HEK293 (cell line): Measurements from ENCODE around the gene PLB1.

ENCODE experiments used
- CTCF ChIA-PET: fragments of 350-600 bp; formaldehyde crosslinking; extraction: SDS; loops from one replicate; lab custom pipeline; 2021; ENCODE audit warnings: antibody characterized with exemption; lab: Yijun Ruan, JAX
- POLR2A ChIA-PET: fragments of 300-600 bp; formaldehyde crosslinking; extraction: SDS; loops from one replicate; lab custom pipeline; 2020; ENCODE audit warnings: antibody characterized with exemption, inconsistent platforms; lab: Yijun Ruan, JAX
- H3K27ac ChIP-seq: fragments of 200-500 bp; sonication (Bioruptor generic); 2 replicates; pipeline ENCODE4 v1.5.1; 2014; ENCODE audit warnings: low read depth, low read length, control low read depth, inconsistent platforms; ENCODE audit errors: extremely low read depth
- H3K36me3 ChIP-seq, 2 experiments: fragments of 200-500 bp in 1 of 2; sonication (Bioruptor generic) in 1 of 2; 1 replicate in 1 of 2; 2 replicates in 1 of 2; pipeline ENCODE4 v1.5.1; 2014 to 2017; ENCODE audit warnings: inconsistent platforms in 2 of 2, low read length in 2 of 2; ENCODE audit not compliant: control insufficient read depth in 2 of 2, insufficient read depth in 1 of 2
- H3K4me1 ChIP-seq: fragments of 200-500 bp; sonication (Bioruptor generic); 2 replicates; pipeline ENCODE4 v1.5.1; 2014; ENCODE audit warnings: mild to moderate bottlenecking, low read length, inconsistent platforms; ENCODE audit not compliant: control insufficient read depth, insufficient read depth
- H3K4me3 ChIP-seq: 2 replicates; pipeline ENCODE4 v1.5.1; 2011; ENCODE audit warnings: low read depth, mild to moderate bottlenecking, control low read depth, low read length, moderate library complexity
- H3K9me3 ChIP-seq: fragments of 200-500 bp; sonication (Bioruptor generic); 2 replicates; pipeline ENCODE4 v1.5.1; 2014; ENCODE audit warnings: low read depth, low read length, inconsistent platforms; ENCODE audit not compliant: control insufficient read depth, insufficient read depth
- EGR2 ChIP-seq: fragments of 450-650 bp; formaldehyde crosslinking; IDR thresholded peaks from 2 replicates; pipeline ENCODE4 v1.5.1; 2016; ENCODE audit warnings: low read depth, missing biosample characterization, missing genetic modification characterization
- GLIS1 ChIP-seq: fragments of 450-650 bp; formaldehyde crosslinking; IDR thresholded peaks from 2 replicates; pipeline ENCODE4 v1.5.1; 2016; ENCODE audit warnings: missing biosample characterization, missing genetic modification characterization
- IKZF3 ChIP-seq: fragments of 450-650 bp; IDR thresholded peaks from 2 replicates; pipeline ENCODE4 v1.5.0; 2018; ENCODE audit warnings: missing biosample characterization, mild to moderate bottlenecking, missing genetic modification characterization, moderate library complexity
- KLF8 ChIP-seq: fragments of 450-650 bp; formaldehyde crosslinking; IDR thresholded peaks from 2 replicates; pipeline ENCODE4 v1.5.1; 2016; ENCODE audit warnings: missing biosample characterization, missing genetic modification characterization
- PRDM6 ChIP-seq: fragments of 450-650 bp; formaldehyde crosslinking; IDR thresholded peaks from 2 replicates; pipeline ENCODE4 v1.5.1; 2017; ENCODE audit warnings: missing biosample characterization, missing genetic modification characterization
- SCRT1 ChIP-seq: fragments of 450-650 bp; formaldehyde crosslinking; IDR thresholded peaks from 2 replicates; pipeline ENCODE4 v1.5.1; 2016; ENCODE audit warnings: missing biosample characterization, missing genetic modification characterization, borderline replicate concordance
- ZBTB7A ChIP-seq: fragments of 450-650 bp; formaldehyde crosslinking; IDR thresholded peaks from 2 replicates; pipeline ENCODE4 v1.5.1; 2016; ENCODE audit warnings: low read depth, missing biosample characterization, missing genetic modification characterization
- ZFHX2 ChIP-seq: fragments of 450-650 bp; formaldehyde crosslinking; conservative IDR thresholded peaks from 2 replicates; pipeline ENCODE4 v1.5.1; 2016; ENCODE audit warnings: missing biosample characterization, missing genetic modification characterization
- ZNF140 ChIP-seq: fragments of 450-650 bp; formaldehyde crosslinking; IDR thresholded peaks from 2 replicates; pipeline ENCODE4 v1.5.1; 2016; ENCODE audit warnings: missing biosample characterization, missing genetic modification characterization
- ZNF148 ChIP-seq: fragments of 450-650 bp; formaldehyde crosslinking; IDR thresholded peaks from 2 replicates; pipeline ENCODE4 v1.5.0; 2017; ENCODE audit warnings: missing biosample characterization, missing genetic modification characterization, borderline replicate concordance
- ZNF174 ChIP-seq: fragments of 450-650 bp; formaldehyde crosslinking; IDR thresholded peaks from 2 replicates; pipeline ENCODE4 v1.5.0; 2017; ENCODE audit warnings: missing biosample characterization, mild to moderate bottlenecking, missing genetic modification characterization
- ZNF18 ChIP-seq: fragments of 450-650 bp; formaldehyde crosslinking; IDR thresholded peaks from 2 replicates; pipeline ENCODE4 v1.5.1; 2016; ENCODE audit warnings: missing biosample characterization, missing genetic modification characterization
- ZNF19 ChIP-seq: fragments of 450-650 bp; formaldehyde crosslinking; IDR thresholded peaks from 2 replicates; pipeline ENCODE4; 2016; ENCODE audit warnings: missing biosample characterization, missing genetic modification characterization, low read depth
- ZNF248 ChIP-seq: fragments of 450-650 bp; formaldehyde crosslinking; IDR thresholded peaks from 2 replicates; pipeline ENCODE4 v1.5.1; 2017; ENCODE audit warnings: missing biosample characterization, missing genetic modification characterization
- ZNF266 ChIP-seq: fragments of 450-650 bp; formaldehyde crosslinking; IDR thresholded peaks from 2 replicates; pipeline ENCODE4 v1.5.1; 2016; ENCODE audit warnings: missing biosample characterization, missing genetic modification characterization, low read depth
- ZNF292 ChIP-seq: fragments of 450-650 bp; formaldehyde crosslinking; IDR thresholded peaks from 2 replicates; pipeline ENCODE4 v1.5.1; 2016; ENCODE audit warnings: low read depth, missing biosample characterization, missing genetic modification characterization, borderline replicate concordance
- ZNF513 ChIP-seq: fragments of 450-650 bp; IDR thresholded peaks from 2 replicates; pipeline ENCODE4 v1.5.1; 2018; ENCODE audit warnings: missing biosample characterization, missing genetic modification characterization
- ZNF558 ChIP-seq: fragments of 450-650 bp; formaldehyde crosslinking; IDR thresholded peaks from 2 replicates; pipeline ENCODE4 v1.5.1; 2016; ENCODE audit warnings: missing biosample characterization, missing genetic modification characterization
- ZNF560 ChIP-seq: fragments of 450-650 bp; formaldehyde crosslinking; IDR thresholded peaks from 2 replicates; pipeline ENCODE4 v1.5.1; 2017; ENCODE audit warnings: missing biosample characterization, missing genetic modification characterization, borderline replicate concordance
- ZNF629 ChIP-seq: fragments of 450-650 bp; formaldehyde crosslinking; IDR thresholded peaks from 2 replicates; pipeline ENCODE4 v1.5.1; 2017; ENCODE audit warnings: missing biosample characterization, missing genetic modification characterization
- ZNF677 ChIP-seq: fragments of 450-650 bp; IDR thresholded peaks from 2 replicates; pipeline ENCODE4 v1.5.0; 2018; ENCODE audit warnings: missing biosample characterization, mild to moderate bottlenecking, missing genetic modification characterization, moderate library complexity
- ZNF768 ChIP-seq: fragments of 450-650 bp; formaldehyde crosslinking; IDR thresholded peaks from 2 replicates; pipeline ENCODE4 v1.5.1; 2018; ENCODE audit warnings: missing biosample characterization, mild to moderate bottlenecking, missing genetic modification characterization
- ZNF791 ChIP-seq: fragments of 450-650 bp; formaldehyde crosslinking; IDR thresholded peaks from 2 replicates; pipeline ENCODE4 v1.5.1; 2016; ENCODE audit warnings: missing biosample characterization, missing genetic modification characterization
- ZNF792 ChIP-seq: fragments of 450-650 bp; formaldehyde crosslinking; IDR thresholded peaks from 2 replicates; pipeline ENCODE4 v1.5.1; 2016; ENCODE audit warnings: missing biosample characterization, missing genetic modification characterization
- ZNF837 ChIP-seq: fragments of 450-650 bp; formaldehyde crosslinking; IDR thresholded peaks from 2 replicates; pipeline ENCODE4 v1.5.1; 2016; ENCODE audit warnings: missing biosample characterization, missing genetic modification characterization

PLB1 gene

GRCh38 chr2:28465148-28465885 is 30.5 kb upstream of the PLB1 start:
- POLR2A ChIA-PET, result no interaction called here
- CTCF ChIA-PET, result interaction anchor here (1.0 kb wide), 2 partner anchors 11 to 13 kb away, joined by 3 read pairs; no protein-coding TSS in a partner anchor
- no peaks in the 10 kb centered on the region for H3K4me1 ChIP-seq

GRCh38 chr2:28469304-28469703 is 26.6 kb upstream of the PLB1 start:
- TF ChIP-seq ZBTB7A (tag by site-specific recombination) (no peak), PRDM6 (tag by site-specific recombination) (no peak), SCRT1 (tag by site-specific recombination) (no peak), ZNF792 (tag by site-specific recombination) (no peak), ZNF768 (tag by site-specific recombination) (no peak), ZNF292 (tag by site-specific recombination) (no peak), ZNF18 (tag by site-specific recombination) (no peak)
- H3K4me1 ChIP-seq, result no peaks in the 10 kb centered on the region
- ChIA-PET CTCF (interaction anchor here (0.7 kb wide), 1 partner anchor 662 kb away, joined by 3 read pairs; no protein-coding TSS in a partner anchor), POLR2A (no interaction called here)
- no peak overlapping the region for H3K4me3 ChIP-seq
- no peak overlapping the region for H3K27ac ChIP-seq
- no peaks in the 10 kb centered on the region for H3K36me3 ChIP-seq
- no peaks in the 10 kb centered on the region for H3K9me3 ChIP-seq

More at GRCh38 chr2:28465148-28465885, 30.5 kb upstream of the PLB1 start:
- H3K9me3 ChIP-seq, result no peaks in the 10 kb centered on the region
- H3K4me3 ChIP-seq, result no peak overlapping the region
- no peak overlapping the region for H3K27ac ChIP-seq
- no peaks in the 10 kb centered on the region for H3K36me3 ChIP-seq
- TF ChIP-seq KLF8 (tag by site-specific recombination), result no peak
- TF ChIP-seq ZNF248, result no peak
- no peak for TF ChIP-seq ZNF791
- no peak for TF ChIP-seq ZNF677 (tag by site-specific recombination)
- no peak for TF ChIP-seq ZNF19
- no peak for TF ChIP-seq ZNF837
- TF ChIP-seq ZNF629 (tag by site-specific recombination), result no peak
- TF ChIP-seq ZNF560 (tag by site-specific recombination), result no peak
- no peak for TF ChIP-seq ZNF140 (tag by site-specific recombination)
- TF ChIP-seq ZNF558 (tag by site-specific recombination), result no peak
- TF ChIP-seq, all 188 proteins: peak for 0

- Histone ChIP-seq H3K36me3 (no peaks in the 10 kb centered on the region), H3K4me3 (no peak overlapping the region), H3K9me3 (no peaks in the 10 kb centered on the region), H3K27ac (no peak overlapping the region), H3K4me1 (no peaks in the 10 kb centered on the region)
- POLR2A ChIA-PET, result no interaction called here
- CTCF ChIA-PET, result no interaction called here
- TF ChIP-seq ZNF513 (tag by site-specific recombination) (0 out of 2 replicates have a peak, but pooled peaks have one; percentile 51), GLIS1 (tag by site-specific recombination) (no peak), IKZF3 (tag by site-specific recombination) (no peak), ZNF174 (no peak), ZNF266 (tag by site-specific recombination) (no peak), ZNF148 (tag by site-specific recombination) (no peak), EGR2 (peak; percentile 50), ZFHX2 (tag by site-specific recombination) (0 out of 2 replicates have a peak, but pooled peaks have one; percentile 18)
Observed at GRCh38 chr2:28469947-28470535, 25.8 kb upstream of the PLB1 start.
